ENCODE measurements around the gene KLHL6.
"Not testable (repeated sequence)": the region's sequence is repeated elsewhere in the genome, so short reads cannot be mapped to it uniquely, and the experiment has no call there.

KLHL6 gene

DNA sequence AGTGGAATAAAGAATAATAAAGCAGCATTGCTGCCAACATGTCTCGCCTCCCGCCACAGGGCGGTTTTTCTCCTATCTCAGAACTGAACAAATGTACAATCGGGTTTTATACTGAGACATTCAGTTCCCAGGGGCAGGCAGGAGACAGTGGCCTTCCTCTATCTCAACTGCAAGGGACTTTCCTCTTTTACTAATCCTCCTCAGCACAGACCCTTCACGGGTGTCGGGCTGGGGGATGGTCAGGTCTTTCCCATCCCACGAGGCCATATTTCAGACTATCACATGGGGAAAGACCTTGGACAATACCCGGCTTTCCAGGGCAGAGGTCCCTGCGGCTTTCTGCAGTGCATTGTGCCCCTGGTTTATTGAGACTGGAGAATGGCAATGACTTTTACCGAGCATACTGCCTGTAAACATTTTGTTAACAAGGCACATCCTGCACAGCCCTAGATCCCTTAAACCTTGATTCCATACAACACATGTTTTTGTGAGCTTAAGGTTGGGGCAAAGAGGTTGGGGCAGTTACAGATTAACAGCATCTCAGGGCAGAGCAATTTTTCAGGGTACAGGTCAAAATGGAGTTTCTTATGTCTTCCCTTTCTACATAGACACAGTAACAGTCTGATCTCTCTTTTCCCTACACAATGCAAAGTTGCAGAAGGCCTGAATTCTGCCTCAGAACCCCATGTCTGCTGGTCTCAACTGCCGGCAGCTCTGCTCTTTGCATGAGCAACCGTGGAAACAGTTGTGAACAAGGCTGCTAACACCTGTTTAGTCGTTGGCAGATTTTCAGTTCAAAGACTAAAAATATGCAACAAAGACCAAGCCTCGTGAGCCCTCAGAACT lies 44.0 kb downstream of the KLHL6 start:
- H3K4me1 ChIP-seq (ENCODE audit: control insufficient read depth, insufficient read depth, low read length); H3K9me3 ChIP-seq (ENCODE audit: control insufficient read depth, insufficient read depth, low read length); H3K36me3 ChIP-seq (ENCODE audit: control insufficient read depth, insufficient read depth, low read length); H3K4me3 ChIP-seq (ENCODE audit: low read depth, low read length); H3K9ac ChIP-seq (ENCODE audit: low read depth, low read length); H3K27me3 ChIP-seq (ENCODE audit: control insufficient read depth, insufficient read depth, low read length): not testable (repeated sequence)

DNA sequence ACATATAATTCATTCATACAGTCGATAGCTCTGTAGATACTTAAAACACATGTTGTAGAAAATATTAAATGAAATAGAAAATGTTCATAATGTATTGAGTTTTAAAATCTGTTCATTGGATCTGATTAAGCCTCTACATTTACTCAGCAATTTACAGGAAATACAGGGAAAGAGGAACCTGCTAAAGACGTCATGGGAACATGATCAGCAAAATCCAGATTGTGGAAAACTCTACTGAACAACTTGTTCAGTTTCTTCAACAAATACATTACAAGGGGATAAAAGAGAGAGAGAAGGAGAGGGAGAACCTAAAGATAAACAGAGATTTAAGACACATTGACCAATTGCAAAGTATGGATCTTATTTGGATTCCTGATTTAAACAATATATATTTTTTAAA lies 46.7 kb downstream of the KLHL6 start:
- Histone ChIP-seq H3K9ac (ENCODE audit: low read depth, low read length) (no peak overlapping the region), H3K36me3 (ENCODE audit: control insufficient read depth, insufficient read depth, low read length) (no peaks in the 10 kb centered on the region), H3K4me3 (ENCODE audit: low read depth, low read length) (no peak overlapping the region), H3K9me3 (ENCODE audit: control insufficient read depth, insufficient read depth, low read length) (no peaks in the 10 kb centered on the region), H3K27me3 (ENCODE audit: control insufficient read depth, insufficient read depth, low read length) (no peaks in the 10 kb centered on the region), H3K4me1 (ENCODE audit: control insufficient read depth, insufficient read depth, low read length) (no peaks in the 10 kb centered on the region)

DNA sequence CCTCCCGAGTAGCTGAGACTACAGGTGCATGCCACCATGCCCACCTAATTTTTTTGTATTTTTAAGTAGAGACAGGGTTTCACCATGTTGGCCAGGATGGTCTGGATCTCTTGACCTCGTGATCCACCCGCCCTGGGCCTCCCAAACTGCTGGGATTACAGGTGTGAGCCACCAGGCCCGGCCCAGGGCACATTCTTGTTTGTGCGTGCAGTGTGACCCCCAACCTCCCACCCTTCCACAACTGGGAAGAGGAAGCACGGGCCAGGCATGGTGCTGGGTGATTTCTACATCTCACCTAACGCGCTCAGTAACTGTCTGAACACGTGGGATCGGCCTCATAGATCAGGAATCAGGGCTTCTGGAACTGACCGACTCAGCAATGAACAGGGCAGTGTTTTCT lies 48.0 kb downstream of the KLHL6 start:
- H3K36me3 ChIP-seq (ENCODE audit: control insufficient read depth, insufficient read depth, low read length) = no peaks in the 10 kb centered on the region
- H3K9ac ChIP-seq (ENCODE audit: low read depth, low read length) = no peak overlapping the region
- H3K4me1 ChIP-seq (ENCODE audit: control insufficient read depth, insufficient read depth, low read length) = no peaks in the 10 kb centered on the region
- H3K9me3 ChIP-seq (ENCODE audit: control insufficient read depth, insufficient read depth, low read length) = no peaks in the 10 kb centered on the region
- no peak overlapping the region for H3K4me3 ChIP-seq (ENCODE audit: low read depth, low read length)
- H3K27me3 ChIP-seq (ENCODE audit: control insufficient read depth, insufficient read depth, low read length) = no peaks in the 10 kb centered on the region

DNA sequence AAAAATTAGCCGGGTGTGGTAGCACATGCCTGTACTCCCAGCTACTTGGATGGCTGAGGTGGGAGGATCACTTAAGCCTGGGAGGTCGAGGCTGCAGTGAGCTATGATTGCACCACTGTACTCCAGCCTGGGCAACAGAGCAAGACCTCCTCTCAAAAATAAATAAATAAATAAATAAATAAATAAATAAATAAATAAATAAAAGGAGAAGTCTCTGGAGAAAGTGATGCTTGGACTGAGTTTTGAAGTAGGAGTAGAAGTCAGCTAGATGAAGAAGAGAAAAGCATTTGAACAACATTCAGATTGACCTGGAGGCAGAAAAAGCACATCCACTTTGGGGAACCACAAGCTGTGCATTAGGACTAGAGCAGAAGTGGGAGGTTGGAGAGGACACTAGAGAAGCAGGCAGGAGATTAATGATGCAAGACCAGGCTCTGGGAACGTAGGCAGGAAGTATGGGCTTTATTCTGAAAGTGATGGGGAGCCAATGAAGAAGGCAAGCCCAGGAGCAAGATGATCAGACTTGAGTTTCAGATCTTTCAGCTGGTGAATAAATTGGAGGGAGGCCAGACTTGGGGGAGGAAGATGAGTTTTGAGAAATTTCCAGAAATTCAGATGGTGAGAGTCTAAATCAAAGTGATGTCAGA lies 48.7 kb downstream of the KLHL6 start:
- no peaks in the 10 kb centered on the region for H3K4me1 ChIP-seq (ENCODE audit: control insufficient read depth, insufficient read depth, low read length)
- no peak overlapping the region for H3K9ac ChIP-seq (ENCODE audit: low read depth, low read length)
- H3K9me3 ChIP-seq (ENCODE audit: control insufficient read depth, insufficient read depth, low read length) = no peaks in the 10 kb centered on the region
- no peaks in the 10 kb centered on the region for H3K36me3 ChIP-seq (ENCODE audit: control insufficient read depth, insufficient read depth, low read length)
- no peaks in the 10 kb centered on the region for H3K27me3 ChIP-seq (ENCODE audit: control insufficient read depth, insufficient read depth, low read length)
- H3K4me3 ChIP-seq (ENCODE audit: low read depth, low read length) = no peak overlapping the region

DNA sequence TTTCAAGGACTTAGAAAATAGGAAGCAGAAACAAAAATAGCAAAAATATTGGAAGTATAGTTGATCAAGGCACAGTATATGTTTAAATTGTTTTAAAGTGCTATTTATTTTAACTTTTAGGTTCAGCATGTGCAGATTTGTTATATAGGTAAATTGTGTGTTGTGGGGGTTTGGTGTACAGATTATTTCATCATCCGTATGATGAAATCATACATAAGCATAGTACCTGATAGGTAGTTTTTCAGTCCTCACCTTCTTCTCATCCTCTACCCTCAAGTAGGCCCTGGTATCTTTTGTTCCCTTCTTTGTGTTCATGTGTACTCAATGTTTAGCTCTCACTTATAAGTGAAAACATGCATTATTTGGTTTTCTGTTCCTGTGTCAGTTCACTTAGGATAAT lies 50.9 kb downstream of the KLHL6 start:
- no peaks in the 10 kb centered on the region for H3K36me3 ChIP-seq (ENCODE audit: control insufficient read depth, insufficient read depth, low read length)
- H3K4me3 ChIP-seq (ENCODE audit: low read depth, low read length) = no peak overlapping the region
- H3K27me3 ChIP-seq (ENCODE audit: control insufficient read depth, insufficient read depth, low read length) = no peaks in the 10 kb centered on the region
- H3K9ac ChIP-seq (ENCODE audit: low read depth, low read length) = no peak overlapping the region
- H3K4me1 ChIP-seq (ENCODE audit: control insufficient read depth, insufficient read depth, low read length) = no peaks in the 10 kb centered on the region
- no peaks in the 10 kb centered on the region for H3K9me3 ChIP-seq (ENCODE audit: control insufficient read depth, insufficient read depth, low read length)

DNA sequence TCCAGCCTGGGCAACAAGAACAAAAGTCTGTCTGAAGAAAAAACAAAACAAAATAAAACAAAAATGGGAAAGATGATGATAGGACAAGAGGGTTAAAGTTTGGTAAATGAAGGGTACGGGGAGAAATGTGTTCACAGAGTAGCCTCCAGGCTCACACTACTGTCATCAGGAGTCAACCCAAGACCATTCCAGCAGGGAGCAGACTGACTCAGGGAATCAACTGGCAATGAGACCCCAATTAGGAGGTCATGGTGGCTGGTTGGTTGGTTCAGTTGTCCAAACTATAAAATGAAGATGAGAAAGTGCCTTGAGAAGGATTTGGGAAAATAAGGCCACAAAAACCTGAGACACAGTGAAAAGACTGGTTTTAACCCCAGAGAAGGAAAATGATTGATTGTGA lies 51.8 kb downstream of the KLHL6 start:
- H3K9me3 ChIP-seq (ENCODE audit: control insufficient read depth, insufficient read depth, low read length) = no peaks in the 10 kb centered on the region
- H3K4me1 ChIP-seq (ENCODE audit: control insufficient read depth, insufficient read depth, low read length) = no peaks in the 10 kb centered on the region
- no peaks in the 10 kb centered on the region for H3K27me3 ChIP-seq (ENCODE audit: control insufficient read depth, insufficient read depth, low read length)
- no peaks in the 10 kb centered on the region for H3K36me3 ChIP-seq (ENCODE audit: control insufficient read depth, insufficient read depth, low read length)
- no peak overlapping the region for H3K9ac ChIP-seq (ENCODE audit: low read depth, low read length)
- H3K4me3 ChIP-seq (ENCODE audit: low read depth, low read length) = no peak overlapping the region

DNA sequence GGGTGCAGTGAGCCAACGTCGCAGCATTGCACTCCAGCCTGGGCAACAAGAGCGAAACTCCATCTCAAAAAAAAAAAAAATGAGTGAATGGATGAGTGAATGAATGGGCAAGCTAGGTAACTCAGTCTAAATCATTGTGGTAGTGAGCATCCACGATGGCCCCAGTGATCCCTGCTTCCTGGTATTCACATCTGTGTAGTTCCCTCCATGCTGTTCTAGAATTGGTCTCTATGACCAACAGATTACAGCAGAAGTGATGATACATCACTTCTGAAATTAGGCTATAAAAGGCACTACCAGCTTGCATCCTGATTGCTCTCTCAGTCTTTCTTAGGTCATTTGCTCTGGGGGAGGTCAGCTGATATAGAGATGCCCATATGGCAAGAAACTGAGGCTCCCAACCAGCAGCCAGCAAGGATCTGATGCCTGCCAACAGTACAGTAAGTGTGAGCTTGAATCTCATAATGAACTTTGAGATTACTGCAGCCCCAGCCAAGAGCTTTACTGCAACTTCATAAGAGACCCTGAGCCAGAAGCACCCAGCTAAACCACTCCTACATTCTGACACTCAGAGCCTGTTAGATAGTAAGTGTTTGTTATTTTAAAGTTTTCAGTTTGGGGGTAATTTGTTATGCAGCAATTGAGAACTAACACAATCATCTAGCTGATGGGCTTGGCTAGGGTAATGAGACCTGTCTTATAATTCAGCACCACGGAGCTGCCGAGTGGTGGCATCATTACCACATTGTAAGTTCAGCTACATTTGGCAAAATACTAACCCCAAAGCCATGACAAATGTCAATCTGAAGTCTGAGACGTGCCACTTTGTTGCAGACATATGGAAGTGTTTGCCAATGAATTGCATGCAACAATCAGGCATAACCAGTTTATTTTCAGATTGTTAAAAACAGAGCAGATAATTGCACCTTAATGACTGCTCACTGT lies 53.0 kb downstream of the KLHL6 start:
- Histone ChIP-seq H3K4me1 (ENCODE audit: control insufficient read depth, insufficient read depth, low read length) (no peaks in the 10 kb centered on the region), H3K36me3 (ENCODE audit: control insufficient read depth, insufficient read depth, low read length) (no peaks in the 10 kb centered on the region), H3K9me3 (ENCODE audit: control insufficient read depth, insufficient read depth, low read length) (no peaks in the 10 kb centered on the region), H3K27me3 (ENCODE audit: control insufficient read depth, insufficient read depth, low read length) (no peaks in the 10 kb centered on the region), H3K4me3 (ENCODE audit: low read depth, low read length) (no peak overlapping the region), H3K9ac (ENCODE audit: low read depth, low read length) (no peak overlapping the region)

DNA sequence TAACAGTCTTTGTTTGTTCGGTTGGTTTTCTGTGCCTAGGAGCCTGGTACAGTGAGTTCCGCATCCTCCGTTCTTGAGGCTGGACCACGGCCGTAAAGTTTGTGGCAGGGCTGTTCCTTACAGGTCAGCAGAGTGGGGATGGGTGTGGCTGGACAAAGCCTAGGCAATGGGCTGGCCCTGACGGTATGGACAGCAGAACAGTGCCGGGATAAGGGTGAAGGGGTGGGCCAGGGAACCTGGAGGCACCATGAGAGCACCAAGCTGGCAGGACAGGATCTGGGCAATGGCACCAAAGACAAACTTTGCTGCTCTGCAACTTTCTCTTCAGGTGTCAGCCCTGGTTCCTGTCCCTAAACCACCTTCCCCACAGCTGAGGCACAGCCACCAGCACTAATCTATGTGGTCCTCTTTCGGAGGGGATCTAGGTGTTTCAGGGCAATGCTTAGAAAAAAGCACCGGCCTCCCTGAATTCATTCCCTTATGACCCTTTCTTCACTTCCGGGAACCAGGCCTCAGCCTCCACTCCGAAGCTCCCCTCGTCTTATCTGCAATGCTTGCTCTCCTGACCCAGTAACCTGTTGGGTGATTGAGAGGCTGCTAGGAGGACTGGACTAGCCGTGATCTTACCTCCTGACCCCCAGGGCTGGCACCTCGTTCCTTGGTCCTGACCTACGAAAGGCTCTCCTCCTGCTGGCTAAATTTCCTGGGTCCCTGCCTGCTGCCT lies 54.4 kb downstream of the KLHL6 start:
- H3K4me3 ChIP-seq (ENCODE audit: low read depth, low read length) = no peak overlapping the region
- no peaks in the 10 kb centered on the region for H3K27me3 ChIP-seq (ENCODE audit: control insufficient read depth, insufficient read depth, low read length)
- no peaks in the 10 kb centered on the region for H3K4me1 ChIP-seq (ENCODE audit: control insufficient read depth, insufficient read depth, low read length)
- no peaks in the 10 kb centered on the region for H3K9me3 ChIP-seq (ENCODE audit: control insufficient read depth, insufficient read depth, low read length)
- H3K36me3 ChIP-seq (ENCODE audit: control insufficient read depth, insufficient read depth, low read length) = no peaks in the 10 kb centered on the region
- H3K9ac ChIP-seq (ENCODE audit: low read depth, low read length) = no peak overlapping the region

DNA sequence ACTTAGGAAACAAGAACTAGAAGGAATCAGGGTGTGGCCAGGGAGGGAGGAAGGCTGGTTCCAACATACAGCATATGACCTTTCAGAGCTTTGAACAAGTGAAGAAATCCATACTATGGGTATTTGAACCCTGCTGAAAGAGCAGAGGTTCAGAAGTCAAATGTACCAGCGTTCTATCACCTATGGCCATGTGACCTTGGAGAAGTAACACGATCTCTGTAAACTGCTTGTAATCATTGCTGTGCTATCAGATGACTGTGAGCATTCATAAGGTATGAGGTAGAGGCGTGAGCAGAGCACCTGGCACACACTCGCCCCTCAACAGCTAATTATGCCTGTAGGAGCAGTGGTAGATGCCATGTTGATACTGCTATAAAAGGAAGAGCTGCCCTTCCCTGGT lies 55.2 kb downstream of the KLHL6 start:
- Histone ChIP-seq H3K9ac (ENCODE audit: low read depth, low read length) (no peak overlapping the region), H3K36me3 (ENCODE audit: control insufficient read depth, insufficient read depth, low read length) (no peaks in the 10 kb centered on the region), H3K27me3 (ENCODE audit: control insufficient read depth, insufficient read depth, low read length) (no peaks in the 10 kb centered on the region), H3K4me1 (ENCODE audit: control insufficient read depth, insufficient read depth, low read length) (no peaks in the 10 kb centered on the region), H3K9me3 (ENCODE audit: control insufficient read depth, insufficient read depth, low read length) (no peaks in the 10 kb centered on the region), H3K4me3 (ENCODE audit: low read depth, low read length) (no peak overlapping the region)

DNA sequence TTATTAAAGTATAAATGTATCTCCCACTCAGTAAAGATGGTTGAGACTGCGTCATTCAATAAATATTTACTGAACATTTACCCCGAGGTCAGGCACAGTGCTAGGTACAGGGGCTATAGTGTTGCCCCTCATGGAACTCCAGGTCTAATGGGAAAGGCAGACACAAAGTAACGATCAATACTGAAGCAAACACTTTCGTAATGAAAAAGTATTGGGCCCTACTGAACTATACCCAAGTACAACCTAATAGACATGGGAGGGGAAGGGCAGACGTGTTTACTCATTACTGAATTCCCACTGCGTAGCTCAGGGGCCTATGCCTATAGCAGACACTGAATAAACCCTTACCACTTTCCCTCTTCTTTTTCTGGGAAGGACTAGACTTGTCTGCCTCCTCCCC lies 56.9 kb downstream of the KLHL6 start:
- no peaks in the 10 kb centered on the region for H3K27me3 ChIP-seq (ENCODE audit: control insufficient read depth, insufficient read depth, low read length)
- no peaks in the 10 kb centered on the region for H3K4me1 ChIP-seq (ENCODE audit: control insufficient read depth, insufficient read depth, low read length)
- H3K9ac ChIP-seq (ENCODE audit: low read depth, low read length) = no peak overlapping the region
- H3K36me3 ChIP-seq (ENCODE audit: control insufficient read depth, insufficient read depth, low read length) = no peaks in the 10 kb centered on the region
- H3K9me3 ChIP-seq (ENCODE audit: control insufficient read depth, insufficient read depth, low read length) = no peaks in the 10 kb centered on the region
- no peak overlapping the region for H3K4me3 ChIP-seq (ENCODE audit: low read depth, low read length)

DNA sequence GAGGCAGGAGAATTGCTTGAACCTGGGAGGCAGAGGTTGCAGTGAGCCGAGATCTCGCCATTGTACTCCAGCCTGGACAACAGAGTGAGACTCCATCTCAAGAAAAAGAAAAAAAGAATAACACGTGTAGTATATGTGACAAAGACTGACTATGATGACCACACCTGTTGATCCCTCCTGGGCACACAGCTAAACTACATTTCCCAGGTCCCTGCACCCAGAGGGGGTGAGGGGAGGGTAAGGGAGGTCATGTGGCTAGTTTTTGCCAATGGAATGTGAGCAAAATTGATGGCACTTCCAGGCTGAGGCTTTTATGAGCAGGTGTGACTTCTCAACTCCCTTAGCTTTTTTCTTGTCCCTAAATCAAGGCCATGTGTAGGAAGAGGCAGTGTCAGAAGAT lies 58.2 kb downstream of the KLHL6 start:
- no peak overlapping the region for H3K4me3 ChIP-seq (ENCODE audit: low read depth, low read length)
- no peaks in the 10 kb centered on the region for H3K4me1 ChIP-seq (ENCODE audit: control insufficient read depth, insufficient read depth, low read length)
- H3K36me3 ChIP-seq (ENCODE audit: control insufficient read depth, insufficient read depth, low read length) = no peaks in the 10 kb centered on the region
- no peaks in the 10 kb centered on the region for H3K9me3 ChIP-seq (ENCODE audit: control insufficient read depth, insufficient read depth, low read length)
- no peaks in the 10 kb centered on the region for H3K27me3 ChIP-seq (ENCODE audit: control insufficient read depth, insufficient read depth, low read length)
- H3K9ac ChIP-seq (ENCODE audit: low read depth, low read length) = no peak overlapping the region
